Measurements from ENCODE around the gene SGMS1. TPM values are rescaled to one million over a fixed set of nuclear protein-coding genes. Genes with fewer than 3 reads are reported as not detected.
A peak's percentile ranks its signal among the peaks of the same experiment; 100 is the strongest.

The SGMS1 gene
- total and polyA plus RNA-seq, 2 donors = 14.7 to 25.5 TPM

GRCh38 chr10:50516171-50516570, 107.6 kb downstream of the SGMS1 start:
- Histone ChIP-seq H3K36me3 (ENCODE audit: control insufficient read depth in 2 of 2, insufficient read depth in 2 of 2, low read length in 1 of 2) (no peaks in the 10 kb centered on the region), H3K4me1 (ENCODE audit: control insufficient read depth in 2 of 2, insufficient read depth in 2 of 2, low read length in 2 of 2) (peaks cover 5 to 20% of the 10 kb centered on the region in 2 donors), H3K27ac (ENCODE audit: low read depth in 1 of 2, low read length in 1 of 2) (no peak overlapping the region), H3K4me3 (ENCODE audit: low read length in 2 of 2) (no peak overlapping the region), H3K9me3 (ENCODE audit: control insufficient read depth in 2 of 2, insufficient read depth in 1 of 2, low read length in 1 of 2) (no peaks in the 10 kb centered on the region), H3K27me3 (ENCODE audit: control insufficient read depth in 2 of 2, insufficient read depth in 1 of 2, low read length in 1 of 2) (no peaks in the 10 kb centered on the region)
- 94% methylated on average over 1 of the region's 1 CpG for WGBS
- no peak for DNase-seq (ENCODE audit: low read depth in 6 of 9, low spot score in 9 of 9)

GRCh38 chr10:50515420-50515819, 108.3 kb downstream of the SGMS1 start:
- WGBS = 94% methylated on average over 2 of the region's 2 CpGs
- no peak for DNase-seq (ENCODE audit: low read depth in 6 of 9, low spot score in 9 of 9)
- Histone ChIP-seq H3K9me3 (ENCODE audit: control insufficient read depth in 2 of 2, insufficient read depth in 1 of 2, low read length in 1 of 2) (no peaks in the 10 kb centered on the region), H3K27me3 (ENCODE audit: control insufficient read depth in 2 of 2, insufficient read depth in 1 of 2, low read length in 1 of 2) (no peaks in the 10 kb centered on the region), H3K27ac (ENCODE audit: low read depth in 1 of 2, low read length in 1 of 2) (no peak overlapping the region), H3K4me1 (ENCODE audit: control insufficient read depth in 2 of 2, insufficient read depth in 2 of 2, low read length in 2 of 2) (peaks cover 5 to 23% of the 10 kb centered on the region in 2 donors), H3K36me3 (ENCODE audit: control insufficient read depth in 2 of 2, insufficient read depth in 2 of 2, low read length in 1 of 2) (no peaks in the 10 kb centered on the region), H3K4me3 (ENCODE audit: low read length in 2 of 2) (no peak overlapping the region)

- H3K4me3 ChIP-seq (ENCODE audit: low read length in 2 of 2) = no peak overlapping the region
- peaks cover 5 to 23% of the 10 kb centered on the region in 2 donors for H3K4me1 ChIP-seq (ENCODE audit: control insufficient read depth in 2 of 2, insufficient read depth in 2 of 2, low read length in 2 of 2)
- DNase-seq (ENCODE audit: low read depth in 6 of 9, low spot score in 9 of 9) = no peak
- 96% methylated on average over 2 of the region's 2 CpGs for WGBS
- no peaks in the 10 kb centered on the region for H3K27me3 ChIP-seq (ENCODE audit: control insufficient read depth in 2 of 2, insufficient read depth in 1 of 2, low read length in 1 of 2)
- H3K36me3 ChIP-seq (ENCODE audit: control insufficient read depth in 2 of 2, insufficient read depth in 2 of 2, low read length in 1 of 2) = no peaks in the 10 kb centered on the region
- no peak overlapping the region for H3K27ac ChIP-seq (ENCODE audit: low read depth in 1 of 2, low read length in 1 of 2)
- H3K9me3 ChIP-seq (ENCODE audit: control insufficient read depth in 2 of 2, insufficient read depth in 1 of 2, low read length in 1 of 2) = no peaks in the 10 kb centered on the region
Measured at GRCh38 chr10:50514995-50515394, 108.8 kb downstream of the SGMS1 start.

GRCh38 chr10:50513956-50514355, 109.8 kb downstream of the SGMS1 start:
- 94% methylated on average over 5 of the region's 5 CpGs for WGBS
- Histone ChIP-seq H3K27me3 (ENCODE audit: control insufficient read depth in 2 of 2, insufficient read depth in 1 of 2, low read length in 1 of 2) (no peaks in the 10 kb centered on the region), H3K4me1 (ENCODE audit: control insufficient read depth in 2 of 2, insufficient read depth in 2 of 2, low read length in 2 of 2) (peaks cover 5 to 23% of the 10 kb centered on the region in 2 donors), H3K4me3 (ENCODE audit: low read length in 2 of 2) (no peak overlapping the region), H3K27ac (ENCODE audit: low read depth in 1 of 2, low read length in 1 of 2) (no peak overlapping the region), H3K36me3 (ENCODE audit: control insufficient read depth in 2 of 2, insufficient read depth in 2 of 2, low read length in 1 of 2) (no peaks in the 10 kb centered on the region), H3K9me3 (ENCODE audit: control insufficient read depth in 2 of 2, insufficient read depth in 1 of 2, low read length in 1 of 2) (no peaks in the 10 kb centered on the region)
- no peak for DNase-seq (ENCODE audit: low read depth in 6 of 9, low spot score in 9 of 9)

GRCh38 chr10:50512743-50513416, 110.9 kb downstream of the SGMS1 start:
- WGBS = 62% methylated on average over 3 of the region's 3 CpGs
- Histone ChIP-seq H3K27me3 (ENCODE audit: control insufficient read depth in 2 of 2, insufficient read depth in 1 of 2, low read length in 1 of 2) (no peaks in the 10 kb centered on the region), H3K4me1 (ENCODE audit: control insufficient read depth in 2 of 2, insufficient read depth in 2 of 2, low read length in 2 of 2) (peaks cover 5 to 23% of the 10 kb centered on the region in 2 donors), H3K9me3 (ENCODE audit: control insufficient read depth in 2 of 2, insufficient read depth in 1 of 2, low read length in 1 of 2) (no peaks in the 10 kb centered on the region), H3K27ac (ENCODE audit: low read depth in 1 of 2, low read length in 1 of 2) (no peak overlapping the region), H3K36me3 (ENCODE audit: control insufficient read depth in 2 of 2, insufficient read depth in 2 of 2, low read length in 1 of 2) (no peaks in the 10 kb centered on the region), H3K4me3 (ENCODE audit: low read length in 2 of 2) (no peak overlapping the region)
- peak in 4 of 9 donors; percentile 16 to 55 (median 34) for DNase-seq (ENCODE audit: low read depth in 6 of 9, low spot score in 9 of 9)

- H3K4me3 ChIP-seq (ENCODE audit: low read length in 2 of 2) = no peak overlapping the region
- H3K27ac ChIP-seq (ENCODE audit: low read depth in 1 of 2, low read length in 1 of 2) = no peak overlapping the region
- no peaks in the 10 kb centered on the region for H3K27me3 ChIP-seq (ENCODE audit: control insufficient read depth in 2 of 2, insufficient read depth in 1 of 2, low read length in 1 of 2)
- DNase-seq (ENCODE audit: low read depth in 6 of 9, low spot score in 9 of 9) = no peak
- H3K9me3 ChIP-seq (ENCODE audit: control insufficient read depth in 2 of 2, insufficient read depth in 1 of 2, low read length in 1 of 2) = no peaks in the 10 kb centered on the region
- H3K36me3 ChIP-seq (ENCODE audit: control insufficient read depth in 2 of 2, insufficient read depth in 2 of 2, low read length in 1 of 2) = no peaks in the 10 kb centered on the region
- H3K4me1 ChIP-seq (ENCODE audit: control insufficient read depth in 2 of 2, insufficient read depth in 2 of 2, low read length in 2 of 2) = peaks cover 5 to 23% of the 10 kb centered on the region in 2 donors
- WGBS = 94% methylated on average over 1 of the region's 1 CpG
Measured at GRCh38 chr10:50512214-50512595, 111.6 kb downstream of the SGMS1 start.

- Histone ChIP-seq H3K4me3 (ENCODE audit: low read length in 2 of 2) (no peak overlapping the region), H3K27ac (ENCODE audit: low read depth in 1 of 2, low read length in 1 of 2) (no peak overlapping the region), H3K4me1 (ENCODE audit: control insufficient read depth in 2 of 2, insufficient read depth in 2 of 2, low read length in 2 of 2) (peaks cover 5 to 23% of the 10 kb centered on the region in 2 donors), H3K9me3 (ENCODE audit: control insufficient read depth in 2 of 2, insufficient read depth in 1 of 2, low read length in 1 of 2) (no peaks in the 10 kb centered on the region), H3K27me3 (ENCODE audit: control insufficient read depth in 2 of 2, insufficient read depth in 1 of 2, low read length in 1 of 2) (no peaks in the 10 kb centered on the region), H3K36me3 (ENCODE audit: control insufficient read depth in 2 of 2, insufficient read depth in 2 of 2, low read length in 1 of 2) (no peaks in the 10 kb centered on the region)
- WGBS = 96% methylated on average over 5 of the region's 5 CpGs
- no peak for DNase-seq (ENCODE audit: low read depth in 6 of 9, low spot score in 9 of 9)
Measured at GRCh38 chr10:50511492-50512213, 112.1 kb downstream of the SGMS1 start.

- H3K9me3 ChIP-seq (ENCODE audit: control insufficient read depth in 2 of 2, insufficient read depth in 1 of 2, low read length in 1 of 2) = no peaks in the 10 kb centered on the region
- H3K4me1 ChIP-seq (ENCODE audit: control insufficient read depth in 2 of 2, insufficient read depth in 2 of 2, low read length in 2 of 2) = peaks cover 5 to 23% of the 10 kb centered on the region in 2 donors
- no peak overlapping the region for H3K27ac ChIP-seq (ENCODE audit: low read depth in 1 of 2, low read length in 1 of 2)
- DNase-seq (ENCODE audit: low read depth in 6 of 9, low spot score in 9 of 9) = no peak
- WGBS = 95% methylated on average over 3 of the region's 3 CpGs
- no peaks in the 10 kb centered on the region for H3K27me3 ChIP-seq (ENCODE audit: control insufficient read depth in 2 of 2, insufficient read depth in 1 of 2, low read length in 1 of 2)
- H3K36me3 ChIP-seq (ENCODE audit: control insufficient read depth in 2 of 2, insufficient read depth in 2 of 2, low read length in 1 of 2) = no peaks in the 10 kb centered on the region
- H3K4me3 ChIP-seq (ENCODE audit: low read length in 2 of 2) = no peak overlapping the region
Measured at GRCh38 chr10:50510517-50511473, 113.0 kb downstream of the SGMS1 start.
